Liver (tissue), 9 donors: ENCODE results near the gene RNF141. TPM values are rescaled to one million over a fixed set of nuclear protein-coding genes. Genes with fewer than 3 reads are reported as not detected.

Source experiments
- DNase-seq: peaks from one replicate; pipeline ENCODE4 v3.0.0-alpha.2; 2017; ENCODE audit warnings: low spot score
- H3K27ac ChIP-seq, 2 donors: one replicate each; pipeline ENCODE4 v1.7.0; 2013; ENCODE audit warnings: inconsistent platforms in 2 of 2, low read length in 2 of 2, control low read depth in 1 of 2, low read depth in 1 of 2, mild to moderate bottlenecking in 1 of 2
- H3K27me3 ChIP-seq, 4 donors: one replicate each; pipeline versions ENCODE4 v1.6.1 to v1.7.0; 2013; ENCODE audit warnings: low read length in 3 of 4, inconsistent platforms in 1 of 4, mild to moderate bottlenecking in 1 of 4, moderate library complexity in 1 of 4; ENCODE audit not compliant: control insufficient read depth in 4 of 4, insufficient read depth in 4 of 4
- H3K36me3 ChIP-seq, 4 donors: one replicate each; pipeline versions ENCODE4 v1.6.1 to v1.7.0; 2013; ENCODE audit warnings: low read length in 3 of 4, mild to moderate bottlenecking in 3 of 4, low read depth in 1 of 4, moderate library complexity in 1 of 4; ENCODE audit not compliant: control insufficient read depth in 4 of 4, insufficient read depth in 3 of 4
- H3K4me1 ChIP-seq, 4 donors: one replicate each; pipeline versions ENCODE4 v1.6.1 to v1.7.0; 2013; ENCODE audit warnings: low read length in 3 of 4, mild to moderate bottlenecking in 3 of 4, moderate library complexity in 1 of 4; ENCODE audit not compliant: control insufficient read depth in 4 of 4, insufficient read depth in 4 of 4
- H3K4me3 ChIP-seq, 3 donors: one replicate each; pipeline versions ENCODE4 v1.6.1 to v1.7.0; 2013; ENCODE audit warnings: low read length in 3 of 3, control low read depth in 1 of 3, low read depth in 1 of 3, mild to moderate bottlenecking in 1 of 3
- H3K9ac ChIP-seq, 2 donors: one replicate each; pipeline ENCODE4 v1.7.0; 2013; ENCODE audit warnings: low read length in 2 of 2, mild to moderate bottlenecking in 2 of 2, moderate library complexity in 2 of 2, control low read depth in 1 of 2, low read depth in 1 of 2
- H3K9me3 ChIP-seq, 4 donors: one replicate each; pipeline versions ENCODE4 v1.6.1 to v1.7.0; 2013; ENCODE audit warnings: low read length in 3 of 4; ENCODE audit not compliant: control insufficient read depth in 4 of 4
- EGR1 ChIP-seq, 2 donors: IDR thresholded peaks; 2 replicates each; pipeline ENCODE4 v1.6.1; 2016 to 2018; ENCODE audit warnings: antibody characterized with exemption in 2 of 2, low read depth in 2 of 2
- FOXA1 ChIP-seq: IDR thresholded peaks from 2 replicates; pipeline ENCODE4 v1.6.1; 2016; ENCODE audit warnings: antibody characterized with exemption
- FOXA2 ChIP-seq: IDR thresholded peaks from 2 replicates; pipeline ENCODE4 v1.6.1; 2016; ENCODE audit warnings: antibody characterized with exemption
- GABPA ChIP-seq, 2 donors: IDR thresholded peaks in 1 of 2; conservative IDR thresholded peaks in 1 of 2; 2 replicates each; pipeline ENCODE4 v1.6.1; 2016; ENCODE audit warnings: antibody characterized with exemption in 2 of 2, mild to moderate bottlenecking in 1 of 2, moderate library complexity in 1 of 2
- HNF4A ChIP-seq, 2 donors: conservative IDR thresholded peaks; 2 replicates each; pipeline ENCODE4 v1.6.1; 2016; ENCODE audit warnings: antibody characterized with exemption in 2 of 2, mild to moderate bottlenecking in 2 of 2
- HNF4G ChIP-seq: IDR thresholded peaks from 2 replicates; pipeline ENCODE4 v1.6.1; 2016; ENCODE audit warnings: antibody characterized with exemption
- JUND ChIP-seq, 2 donors: IDR thresholded peaks; 2 replicates each; pipeline ENCODE4 v1.6.1; 2016; ENCODE audit warnings: antibody characterized with exemption in 2 of 2
- NR2F2 ChIP-seq: IDR thresholded peaks from 2 replicates; pipeline ENCODE4 v1.6.1; 2016; ENCODE audit warnings: antibody characterized with exemption
- RAD21 ChIP-seq, 2 donors: IDR thresholded peaks; 2 replicates each; pipeline ENCODE4 v1.6.1; 2016; ENCODE audit warnings: antibody characterized with exemption in 2 of 2, mild to moderate bottlenecking in 2 of 2
- RXRA ChIP-seq, 2 donors: IDR thresholded peaks; 2 replicates each; pipeline ENCODE4 v1.6.1; 2017 to 2018; ENCODE audit warnings: antibody characterized with exemption in 2 of 2, mild to moderate bottlenecking in 1 of 2
- SP1 ChIP-seq: IDR thresholded peaks from 2 replicates; pipeline ENCODE4 v1.6.1; 2018; ENCODE audit warnings: antibody characterized with exemption, mild to moderate bottlenecking
- TAF1 ChIP-seq: conservative IDR thresholded peaks from 2 replicates; pipeline ENCODE4 v1.6.1; 2016; ENCODE audit warnings: antibody characterized with exemption, mild to moderate bottlenecking
- YY1 ChIP-seq: IDR thresholded peaks from 2 replicates; pipeline ENCODE4 v1.6.1; 2016; ENCODE audit warnings: antibody characterized with exemption, mild to moderate bottlenecking
- ZBTB33 ChIP-seq: IDR thresholded peaks from 2 replicates; pipeline ENCODE4 v1.6.1; 2016; ENCODE audit warnings: antibody characterized with exemption
- WGBS: extraction: QIAGEN DNeasy Blood & Tissue Kit; methylation state at CpG from one replicate; pipeline ENCODE4 v1.1.7; 2013; 5-methylcytosine and 5-hydroxymethylcytosine counted together
- polyA plus RNA-seq, 2 donors: library from polyadenylated mRNA; stranded (reverse) in 1 of 2; unstranded in 1 of 2; fragments of 200-250 nt in 1 of 2; fragments of >200 nt in 1 of 2; fragmentation: Nextera tagmentation in 1 of 2; extraction: Ambion mirVana in 1 of 2; gene quantifications; one replicate each; pipeline versions ENCODE4 v1.2.1 to v1.2.3, GENCODE V29; 2013 to 2015
- total RNA-seq, 2 donors: library from RNA; depleted of rRNA; stranded (reverse); fragments of >200 nt; gene quantifications; one replicate each; pipeline ENCODE4 v1.2.3, GENCODE V29; 2014
- TF ChIP-seq, protein P1 (sequence below): fragments of 150-350 bp; IDR thresholded peaks from 2 replicates; pipeline ENCODE4 v1.5.1; 2017; ENCODE audit warnings: improper control_type of control experiment, low read depth, low read length; ENCODE audit not compliant: missing input control
- TF ChIP-seq, protein P2 (sequence below): IDR thresholded peaks from 2 replicates; pipeline ENCODE4 v1.6.1; 2016; ENCODE audit warnings: antibody characterized with exemption, mild to moderate bottlenecking
- TF ChIP-seq, protein P3 (sequence below): IDR thresholded peaks from 2 replicates; pipeline ENCODE4 v1.6.1; 2016; ENCODE audit warnings: antibody characterized with exemption
- donor health status: healthy.
- donor health status: healthy.
- donor health status: healthy.
- donor health status: healthy.
- donor health status: healthy.

Gene RNF141
- total and polyA plus RNA-seq, 4 donors = 6.9 to 14.6 (median 13.0) TPM

GRCh38 chr11:10514202-10514601, 26.8 kb downstream of the RNF141 start:
- no peak overlapping the region for H3K27ac ChIP-seq
- 61% methylated on average over 2 of the region's 2 CpGs for WGBS
- DNase-seq = no peak
- peaks cover 0 to 5% (median 0%) of the 10 kb centered on the region in 4 donors for H3K36me3 ChIP-seq
- H3K27me3 ChIP-seq = no peaks in the 10 kb centered on the region
- H3K4me3 ChIP-seq = no peak overlapping the region
- TF ChIP-seq, protein P1, sequence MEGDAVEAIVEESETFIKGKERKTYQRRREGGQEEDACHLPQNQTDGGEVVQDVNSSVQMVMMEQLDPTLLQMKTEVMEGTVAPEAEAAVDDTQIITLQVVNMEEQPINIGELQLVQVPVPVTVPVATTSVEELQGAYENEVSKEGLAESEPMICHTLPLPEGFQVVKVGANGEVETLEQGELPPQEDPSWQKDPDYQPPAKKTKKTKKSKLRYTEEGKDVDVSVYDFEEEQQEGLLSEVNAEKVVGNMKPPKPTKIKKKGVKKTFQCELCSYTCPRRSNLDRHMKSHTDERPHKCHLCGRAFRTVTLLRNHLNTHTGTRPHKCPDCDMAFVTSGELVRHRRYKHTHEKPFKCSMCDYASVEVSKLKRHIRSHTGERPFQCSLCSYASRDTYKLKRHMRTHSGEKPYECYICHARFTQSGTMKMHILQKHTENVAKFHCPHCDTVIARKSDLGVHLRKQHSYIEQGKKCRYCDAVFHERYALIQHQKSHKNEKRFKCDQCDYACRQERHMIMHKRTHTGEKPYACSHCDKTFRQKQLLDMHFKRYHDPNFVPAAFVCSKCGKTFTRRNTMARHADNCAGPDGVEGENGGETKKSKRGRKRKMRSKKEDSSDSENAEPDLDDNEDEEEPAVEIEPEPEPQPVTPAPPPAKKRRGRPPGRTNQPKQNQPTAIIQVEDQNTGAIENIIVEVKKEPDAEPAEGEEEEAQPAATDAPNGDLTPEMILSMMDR = peak; percentile 10
- TF ChIP-seq FOXA1 = no peak
- TF ChIP-seq RAD21 (IDR thresholded peaks at IDR 0.05) = peak; percentile 52 to 59
- no peaks in the 10 kb centered on the region for H3K9me3 ChIP-seq
- no peak overlapping the region for H3K9ac ChIP-seq
- H3K4me1 ChIP-seq = peaks cover 0 to 1% (median 0%) of the 10 kb centered on the region in 4 donors

DNA sequence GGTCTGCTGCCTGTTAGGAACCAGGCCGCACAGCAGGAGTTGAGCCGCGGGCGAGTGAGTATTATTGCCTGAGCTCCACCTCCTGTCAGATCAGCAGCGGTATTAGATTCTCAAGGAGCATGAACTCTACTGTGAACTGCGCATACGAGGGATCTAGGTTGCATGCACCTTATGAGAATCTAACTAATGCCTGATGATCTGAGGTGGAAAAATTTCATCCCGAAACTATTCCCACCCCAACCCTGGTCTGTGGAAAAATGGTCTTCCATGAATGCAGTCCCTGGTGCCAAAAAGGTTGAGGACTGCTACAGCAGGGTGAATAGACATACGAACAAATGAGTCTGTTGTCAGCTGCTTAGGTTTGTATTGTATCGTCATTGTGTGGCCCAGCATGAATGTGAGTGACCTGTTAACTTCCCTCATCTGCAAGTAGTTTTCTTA, 29.8 kb downstream of the RNF141 start:
- WGBS = 93% methylated on average over 10 of the region's 10 CpGs
- no peak overlapping the region for H3K27ac ChIP-seq
- H3K9ac ChIP-seq = no peak overlapping the region
- H3K4me1 ChIP-seq = peaks cover 0 to 1% (median 0%) of the 10 kb centered on the region in 4 donors
- TF ChIP-seq YY1 (no peak), TAF1 (no peak), HNF4A (conservative IDR thresholded peaks at IDR 0.05) (no peak), ZBTB33 (no peak), RXRA (IDR thresholded peaks at IDR 0.05) (no peak), EGR1 (IDR thresholded peaks at IDR 0.05; ENCODE audit: low read depth in 2 of 2) (no peak), GABPA (IDR thresholded peaks at IDR 0.05 in 1 of 2, conservative IDR thresholded peaks at IDR 0.05 in 1 of 2) (no peak), HNF4G (no peak), NR2F2 (no peak), RAD21 (IDR thresholded peaks at IDR 0.05) (no peak), JUND (IDR thresholded peaks at IDR 0.05) (no peak), FOXA2 (no peak), SP1 (no peak)
- TF ChIP-seq, protein P2, sequence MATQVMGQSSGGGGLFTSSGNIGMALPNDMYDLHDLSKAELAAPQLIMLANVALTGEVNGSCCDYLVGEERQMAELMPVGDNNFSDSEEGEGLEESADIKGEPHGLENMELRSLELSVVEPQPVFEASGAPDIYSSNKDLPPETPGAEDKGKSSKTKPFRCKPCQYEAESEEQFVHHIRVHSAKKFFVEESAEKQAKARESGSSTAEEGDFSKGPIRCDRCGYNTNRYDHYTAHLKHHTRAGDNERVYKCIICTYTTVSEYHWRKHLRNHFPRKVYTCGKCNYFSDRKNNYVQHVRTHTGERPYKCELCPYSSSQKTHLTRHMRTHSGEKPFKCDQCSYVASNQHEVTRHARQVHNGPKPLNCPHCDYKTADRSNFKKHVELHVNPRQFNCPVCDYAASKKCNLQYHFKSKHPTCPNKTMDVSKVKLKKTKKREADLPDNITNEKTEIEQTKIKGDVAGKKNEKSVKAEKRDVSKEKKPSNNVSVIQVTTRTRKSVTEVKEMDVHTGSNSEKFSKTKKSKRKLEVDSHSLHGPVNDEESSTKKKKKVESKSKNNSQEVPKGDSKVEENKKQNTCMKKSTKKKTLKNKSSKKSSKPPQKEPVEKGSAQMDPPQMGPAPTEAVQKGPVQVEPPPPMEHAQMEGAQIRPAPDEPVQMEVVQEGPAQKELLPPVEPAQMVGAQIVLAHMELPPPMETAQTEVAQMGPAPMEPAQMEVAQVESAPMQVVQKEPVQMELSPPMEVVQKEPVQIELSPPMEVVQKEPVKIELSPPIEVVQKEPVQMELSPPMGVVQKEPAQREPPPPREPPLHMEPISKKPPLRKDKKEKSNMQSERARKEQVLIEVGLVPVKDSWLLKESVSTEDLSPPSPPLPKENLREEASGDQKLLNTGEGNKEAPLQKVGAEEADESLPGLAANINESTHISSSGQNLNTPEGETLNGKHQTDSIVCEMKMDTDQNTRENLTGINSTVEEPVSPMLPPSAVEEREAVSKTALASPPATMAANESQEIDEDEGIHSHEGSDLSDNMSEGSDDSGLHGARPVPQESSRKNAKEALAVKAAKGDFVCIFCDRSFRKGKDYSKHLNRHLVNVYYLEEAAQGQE = no peak
- TF ChIP-seq, protein P3, sequence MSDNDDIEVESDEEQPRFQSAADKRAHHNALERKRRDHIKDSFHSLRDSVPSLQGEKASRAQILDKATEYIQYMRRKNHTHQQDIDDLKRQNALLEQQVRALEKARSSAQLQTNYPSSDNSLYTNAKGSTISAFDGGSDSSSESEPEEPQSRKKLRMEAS = no peak
- DNase-seq = no peak
- H3K27me3 ChIP-seq = no peaks in the 10 kb centered on the region
- H3K9me3 ChIP-seq = no peaks in the 10 kb centered on the region
- H3K36me3 ChIP-seq = no peaks in the 10 kb centered on the region
- H3K4me3 ChIP-seq = no peak overlapping the region
